CD4-positive, alpha-beta T cell (primary cell): ENCODE data around the gene TMEM174. TPM values are rescaled to one million over a fixed set of nuclear protein-coding genes. Genes with fewer than 3 reads are reported as not detected.

Experiments
- ATAC-seq: fragments of 200-7000 bp; cut with Tn5 transposase; one replicate; pipeline ENCODE4 v1.10.0; 2022; ENCODE audit warnings: mild to moderate bottlenecking; ENCODE audit not compliant: poor library complexity
- CTCF ChIA-PET: fragments of 350-600 bp; sonication (Branson Sonifier 250); formaldehyde crosslinking; loops from one replicate; lab custom pipeline; 2021; ENCODE audit warnings: antibody characterized with exemption, inconsistent platforms; lab: Charles Lee
- POLR2A ChIA-PET: fragments of 350-600 bp; sonication (Branson Sonifier 250); formaldehyde crosslinking; loops from one replicate; lab custom pipeline; 2021; ENCODE audit warnings: antibody characterized with exemption, inconsistent platforms; lab: Charles Lee
- DNase-seq, 14 experiments: peaks; one replicate each; pipeline ENCODE4 v3.0.0-alpha.2; 2013 to 2020; ENCODE audit warnings: mixed read lengths in 2 of 14
- H3K27ac ChIP-seq, 2 donors: one replicate each; pipeline versions ENCODE4 v1.5.1 to v1.7.0; 2013; ENCODE audit warnings: low read length in 2 of 2, low read depth in 1 of 2, mild to moderate bottlenecking in 1 of 2
- H3K27me3 ChIP-seq, 2 experiments: 1 replicate in 1 of 2; 2 replicates in 1 of 2; pipeline versions ENCODE4 v1.6.1 to v1.7.0; 2013; ENCODE audit warnings: low read length in 2 of 2, control low read depth in 1 of 2, mild to moderate bottlenecking in 1 of 2, moderate library complexity in 1 of 2; ENCODE audit not compliant: insufficient read depth in 2 of 2, control insufficient read depth in 1 of 2
- H3K36me3 ChIP-seq: one replicate; pipeline ENCODE4 v1.6.1; 2013; ENCODE audit warnings: low read length, control low read depth; ENCODE audit not compliant: insufficient read depth
- H3K4me1 ChIP-seq: one replicate; pipeline ENCODE4 v1.6.1; 2013; ENCODE audit warnings: low read length, control low read depth; ENCODE audit not compliant: insufficient read depth
- H3K4me3 ChIP-seq: one replicate; pipeline ENCODE4 v1.5.1; 2013; ENCODE audit warnings: mild to moderate bottlenecking, low read length, moderate library complexity
- H3K9me3 ChIP-seq, 2 experiments: 1 replicate in 1 of 2; 2 replicates in 1 of 2; pipeline versions ENCODE4 v1.6.1 to v1.7.0; 2013; ENCODE audit warnings: low read length in 2 of 2, mild to moderate bottlenecking in 2 of 2, control low read depth in 1 of 2, moderate library complexity in 1 of 2; ENCODE audit not compliant: control insufficient read depth in 1 of 2, insufficient read depth in 1 of 2
- H3K27ac Mint-ChIP-seq: one replicate; pipeline ENCODE4 v1.8.0; 2020; ENCODE audit warnings: mixed read lengths
- H3K27me3 Mint-ChIP-seq: one replicate; pipeline ENCODE4 v1.8.0; 2021; ENCODE audit warnings: mixed read lengths
- H3K36me3 Mint-ChIP-seq: one replicate; pipeline ENCODE4 v1.8.0; 2021; ENCODE audit warnings: low read depth, mixed read lengths
- H3K4me1 Mint-ChIP-seq: one replicate; pipeline ENCODE4 v1.8.0; 2021; ENCODE audit warnings: low read depth, mixed read lengths
- H3K4me3 Mint-ChIP-seq: one replicate; pipeline ENCODE4 v1.8.0; 2020; ENCODE audit warnings: mild to moderate bottlenecking, mixed read lengths
- H3K9me3 Mint-ChIP-seq: one replicate; pipeline ENCODE4 v1.8.0; 2020; ENCODE audit warnings: mixed read lengths
- CTCF ChIP-seq: fragments of 200-600 bp; IDR thresholded peaks from one replicate; pipeline ENCODE4 v1.8.0; 2022; ENCODE audit warnings: antibody characterized with exemption, mild to moderate bottlenecking
- intact Hi-C, 2 experiments: fragments of 100-400 bp; cut with DNase I in 1 of 2; cut with micrococcal nuclease in 1 of 2; formaldehyde crosslinking; loops; one replicate each; pipeline versions ENCODE4 v1.15.1 to v1.9.0; 2023 to 2025; cut with DNase I, micrococcal nuclease
- total RNA-seq, 174 experiments: library from RNA in 2 of 174; stranded (reverse) in 2 of 174; gene quantifications; one replicate each; pipeline ENCODE4 v1.2.3 and lab custom pipeline; 2021 to 2026

Gene TMEM174
- total RNA-seq, 2 experiments from 2014 or later, result not detected

GRCh38 chr5:73171495-73171894 is 1.5 kb upstream of the TMEM174 start:
- ChIA-PET CTCF (no interaction called here), POLR2A (no interaction called here)
- no peak overlapping the region for H3K4me3 Mint-ChIP-seq
- no peak overlapping the region for H3K27ac Mint-ChIP-seq
- no peaks in the 10 kb centered on the region for H3K36me3 ChIP-seq
- H3K4me1 Mint-ChIP-seq, result no peaks in the 10 kb centered on the region
- no peak for TF ChIP-seq CTCF
- H3K27ac ChIP-seq, result no peak overlapping the region
- no peaks in the 10 kb centered on the region for H3K36me3 Mint-ChIP-seq
- H3K9me3 Mint-ChIP-seq, result no peaks in the 10 kb centered on the region
- peaks cover 46 to 60% of the 10 kb centered on the region in 2 experiments for H3K27me3 ChIP-seq
- intact Hi-C loops, result no loop called here
- ATAC-seq, result no peak
- H3K27me3 Mint-ChIP-seq, result peaks cover 100% of the 10 kb centered on the region
- no peaks in the 10 kb centered on the region for H3K9me3 ChIP-seq
- no peak overlapping the region for H3K4me3 ChIP-seq
- no peak for DNase-seq
- no peaks in the 10 kb centered on the region for H3K4me1 ChIP-seq

GRCh38 chr5:73174100-73174815 is 1.3 kb downstream of the TMEM174 start:
- Histone ChIP-seq H3K4me1 (no peaks in the 10 kb centered on the region), H3K27ac (no peak overlapping the region), H3K4me3 (no peak overlapping the region), H3K36me3 (no peaks in the 10 kb centered on the region), H3K27me3 (peaks cover 53 to 56% of the 10 kb centered on the region in 2 experiments), H3K9me3 (no peaks in the 10 kb centered on the region)
- Mint-ChIP-seq H3K4me3 (no peak overlapping the region), H3K27ac (no peak overlapping the region), H3K9me3 (no peaks in the 10 kb centered on the region), H3K4me1 (no peaks in the 10 kb centered on the region), H3K36me3 (no peaks in the 10 kb centered on the region), H3K27me3 (peaks cover 99% of the 10 kb centered on the region)
- DNase-seq, result no peak
- ChIA-PET POLR2A (no interaction called here), CTCF (interaction anchor here (0.6 kb wide), 1 partner anchor 91 kb away, joined by 3 read pairs; no protein-coding TSS in a partner anchor)
- intact Hi-C loops, result no loop called here
- no peak for ATAC-seq
- no peak for TF ChIP-seq CTCF

- Histone ChIP-seq H3K4me3 (no peak overlapping the region), H3K4me1 (no peaks in the 10 kb centered on the region), H3K27me3 (peaks cover 48 to 66% of the 10 kb centered on the region in 2 experiments), H3K9me3 (no peaks in the 10 kb centered on the region), H3K36me3 (no peaks in the 10 kb centered on the region), H3K27ac (no peak overlapping the region)
- ChIA-PET POLR2A (no interaction called here), CTCF (no interaction called here)
- H3K9me3 Mint-ChIP-seq, result no peaks in the 10 kb centered on the region
- no peak overlapping the region for H3K27ac Mint-ChIP-seq
- intact Hi-C loops, result no loop called here
- H3K36me3 Mint-ChIP-seq, result no peaks in the 10 kb centered on the region
- peaks cover 97% of the 10 kb centered on the region for H3K27me3 Mint-ChIP-seq
- ATAC-seq (no peak), DNase-seq (no peak)
- H3K4me1 Mint-ChIP-seq, result no peaks in the 10 kb centered on the region
- no peak overlapping the region for H3K4me3 Mint-ChIP-seq
- no peak for TF ChIP-seq CTCF
Observed at GRCh38 chr5:73176250-73176649, 3.3 kb downstream of the TMEM174 start.
